CD14-positive monocyte (primary cell): Measurements from ENCODE around the gene ITPR2. TPM values are rescaled to one million over a fixed set of nuclear protein-coding genes. Genes with fewer than 3 reads are reported as not detected.

ENCODE experiments used
- DNase-seq, 3 donors: peaks; one replicate each; pipeline ENCODE4 v3.0.0-alpha.2; 2011 to 2022
- H2AFZ ChIP-seq: 2 replicates; pipeline ENCODE4 v1.6.0; 2012; ENCODE audit warnings: mild to moderate bottlenecking, low read depth, low read length, inconsistent platforms; ENCODE audit not compliant: insufficient read depth, poor library complexity, severe bottlenecking
- H3K27ac ChIP-seq, 2 donors: 1 replicate in 1 of 2; 2 replicates in 1 of 2; pipeline ENCODE4 v1.5.1; 2012 to 2013; ENCODE audit warnings: low read length in 2 of 2, control low read depth in 1 of 2, inconsistent platforms in 1 of 2, low read depth in 1 of 2, mild to moderate bottlenecking in 1 of 2
- H3K27me3 ChIP-seq, 2 donors: one replicate each; pipeline versions ENCODE4 v1.6.0 to v1.6.1; 2011 to 2013; ENCODE audit warnings: low read length in 2 of 2; ENCODE audit not compliant: control insufficient read depth in 2 of 2, insufficient read depth in 2 of 2
- H3K36me3 ChIP-seq, 2 donors: replicated peaks in 1 of 2; 1 replicate in 1 of 2; 2 replicates in 1 of 2; pipeline versions ENCODE4 v1.5.1 to v1.6.1; 2012 to 2013; ENCODE audit warnings: low read length in 2 of 2, control low read depth in 1 of 2, inconsistent platforms in 1 of 2, mild to moderate bottlenecking in 1 of 2; ENCODE audit not compliant: insufficient read depth in 2 of 2, control insufficient read depth in 1 of 2
- H3K4me1 ChIP-seq, 2 donors: 1 replicate in 1 of 2; 2 replicates in 1 of 2; pipeline versions ENCODE4 v1.5.1 to v1.6.1; 2012 to 2013; ENCODE audit warnings: low read length in 2 of 2, control low read depth in 1 of 2, inconsistent platforms in 1 of 2, mild to moderate bottlenecking in 1 of 2, moderate library complexity in 1 of 2; ENCODE audit not compliant: insufficient read depth in 2 of 2, control insufficient read depth in 1 of 2
- H3K4me2 ChIP-seq: replicated peaks from 2 replicates; pipeline ENCODE3; 2012; ENCODE audit warnings: low read length, moderate library complexity, mild to moderate bottlenecking; ENCODE audit not compliant: poor library complexity, severe bottlenecking; ENCODE audit errors: extremely low read depth
- H3K4me3 ChIP-seq, 3 experiments: fragments of 200-600 bp in 1 of 3; sonication (generic) in 1 of 3; replicated peaks in 1 of 3; 1 replicate in 2 of 3; 2 replicates in 1 of 3; pipeline ENCODE4 v1.5.1; 2011 to 2013; ENCODE audit warnings: low read length in 3 of 3, mild to moderate bottlenecking in 3 of 3, control low read depth in 2 of 3, low read depth in 2 of 3, inconsistent platforms in 1 of 3, moderate library complexity in 1 of 3
- H3K79me2 ChIP-seq: 2 replicates; pipeline ENCODE4 v1.6.0; 2012; ENCODE audit warnings: mild to moderate bottlenecking, control low read depth, inconsistent platforms, low read length, moderate library complexity; ENCODE audit not compliant: insufficient read depth
- H3K9ac ChIP-seq: 2 replicates; pipeline ENCODE4 v1.6.0; 2017; ENCODE audit warnings: low read length, mild to moderate bottlenecking; ENCODE audit not compliant: insufficient read depth, poor library complexity, severe bottlenecking
- H3K9me3 ChIP-seq, 2 donors: replicated peaks in 1 of 2; 1 replicate in 1 of 2; 2 replicates in 1 of 2; pipeline versions ENCODE4 v1.5.1 to v1.6.1; 2012 to 2013; ENCODE audit warnings: low read length in 2 of 2, control low read depth in 1 of 2; ENCODE audit not compliant: control insufficient read depth in 1 of 2, insufficient read depth in 1 of 2
- H4K20me1 ChIP-seq: 2 replicates; pipeline ENCODE4 v1.6.0; 2012; ENCODE audit warnings: mild to moderate bottlenecking, low read length, control low read depth, moderate library complexity; ENCODE audit not compliant: insufficient read depth
- H3K27ac Mint-ChIP-seq, 7 donors: one replicate each; pipeline ENCODE4 v1.8.0; 2020; ENCODE audit warnings: mild to moderate bottlenecking in 7 of 7, mixed read lengths in 7 of 7, moderate library complexity in 6 of 7, inconsistent platforms in 2 of 7
- H3K27me3 Mint-ChIP-seq, 3 donors: one replicate each; pipeline ENCODE4 v1.8.0; 2021 to 2022; ENCODE audit warnings: low read depth in 3 of 3, mild to moderate bottlenecking in 3 of 3, mixed read lengths in 3 of 3, moderate library complexity in 3 of 3, inconsistent platforms in 1 of 3
- H3K36me3 Mint-ChIP-seq, 2 donors: one replicate each; pipeline ENCODE4 v1.8.0; 2020; ENCODE audit warnings: mixed read lengths in 2 of 2, inconsistent platforms in 1 of 2, mild to moderate bottlenecking in 1 of 2
- H3K4me1 Mint-ChIP-seq: one replicate; pipeline ENCODE4 v1.8.0; 2020; ENCODE audit warnings: mild to moderate bottlenecking, mixed read lengths
- H3K4me3 Mint-ChIP-seq, 2 donors: one replicate each; pipeline ENCODE4 v1.8.0; 2020; ENCODE audit warnings: mild to moderate bottlenecking in 2 of 2, mixed read lengths in 2 of 2, moderate library complexity in 1 of 2
- H3K9me3 Mint-ChIP-seq, 7 donors: one replicate each; pipeline ENCODE4 v1.8.0; 2020 to 2022; ENCODE audit warnings: mixed read lengths in 7 of 7, mild to moderate bottlenecking in 6 of 7, moderate library complexity in 6 of 7, inconsistent platforms in 2 of 7
- CTCF ChIP-seq: fragments of 200-600 bp; IDR thresholded peaks from one replicate; pipeline ENCODE4 v1.8.0; 2022; ENCODE audit warnings: antibody characterized with exemption, mild to moderate bottlenecking
- WGBS: methylation state at CpG from one replicate; pipeline ENCODE4 v1.1.5; 2013; ENCODE audit warnings: missing lambda C conversion rate; ENCODE audit not compliant: insufficient coverage; 5-methylcytosine and 5-hydroxymethylcytosine counted together
- intact Hi-C, 2 donors: fragments of 100-400 bp; cut with micrococcal nuclease; formaldehyde crosslinking; loops; one replicate each; pipeline versions ENCODE4 v1.15.0 to v1.15.1; 2023
- polyA plus RNA-seq, 3 donors: library from polyadenylated mRNA; depleted of rRNA in 1 of 3; unstranded in 2 of 3; stranded (reverse) in 1 of 3; fragments of 300-500 nt in 2 of 3; fragments of >200 nt in 1 of 3; fragmentation: Illumina TruSeq in 2 of 3; gene quantifications; 1 replicate in 2 of 3; 2 replicates in 1 of 3; pipeline ENCODE4 v1.2.3, GENCODE V29; 2012 to 2021

Gene ITPR2
- polyA plus RNA-seq, 3 donors, result 2.7 to 6.4 (median 5.7) TPM

GRCh38 chr12:26360062-26360461, 472.9 kb downstream of the ITPR2 start:
- H3K9ac ChIP-seq, result no peak overlapping the region
- H3K4me1 ChIP-seq, result peaks cover 11% of the 10 kb centered on the region in 2 donors
- no peak overlapping the region for H2AFZ ChIP-seq
- intact Hi-C loops, result no loop called here
- H3K9me3 ChIP-seq, result no peaks in the 10 kb centered on the region
- no peaks in the 10 kb centered on the region for H3K79me2 ChIP-seq
- no peaks in the 10 kb centered on the region for H3K36me3 ChIP-seq
- no peak overlapping the region for H3K4me2 ChIP-seq
- Mint-ChIP-seq H3K27me3 (peaks cover 0 to 6% (median 2%) of the 10 kb centered on the region in 3 donors), H3K36me3 (no peaks in the 10 kb centered on the region), H3K4me3 (peak overlapping the region in 1 of 2 donors; percentile 47), H3K27ac (peak overlapping the region in 6 of 7 donors; percentile 36 to 63 (median 52)), H3K4me1 (peaks cover 14% of the 10 kb centered on the region), H3K9me3 (no peaks in the 10 kb centered on the region)
- no peak for TF ChIP-seq CTCF
- no peaks in the 10 kb centered on the region for H3K27me3 ChIP-seq
- no peak overlapping the region for H3K4me3 ChIP-seq
- 2% methylated on average over 7 of the region's 10 CpGs for WGBS
- DNase-seq, result peak; percentile 10 to 34 (median 25)
- H3K27ac ChIP-seq, result no peak overlapping the region
- H4K20me1 ChIP-seq, result no peaks in the 10 kb centered on the region

GRCh38 chr12:26359576-26359975, 473.4 kb downstream of the ITPR2 start:
- H3K79me2 ChIP-seq, result no peaks in the 10 kb centered on the region
- no peak overlapping the region for H3K4me2 ChIP-seq
- H3K9ac ChIP-seq, result no peak overlapping the region
- peaks cover 11% of the 10 kb centered on the region in 2 donors for H3K4me1 ChIP-seq
- Mint-ChIP-seq H3K9me3 (peaks cover 0 to 2% (median 0%) of the 10 kb centered on the region in 7 donors), H3K4me1 (peaks cover 14% of the 10 kb centered on the region), H3K36me3 (no peaks in the 10 kb centered on the region), H3K4me3 (peak overlapping the region in 1 of 2 donors; percentile 4), H3K27me3 (peaks cover 0 to 6% (median 2%) of the 10 kb centered on the region in 3 donors), H3K27ac (no peak overlapping the region)
- H2AFZ ChIP-seq, result no peak overlapping the region
- no peaks in the 10 kb centered on the region for H3K27me3 ChIP-seq
- no peak overlapping the region for H3K4me3 ChIP-seq
- H4K20me1 ChIP-seq, result no peaks in the 10 kb centered on the region
- H3K9me3 ChIP-seq, result no peaks in the 10 kb centered on the region
- no peak for TF ChIP-seq CTCF
- intact Hi-C loops, result no loop called here
- no peaks in the 10 kb centered on the region for H3K36me3 ChIP-seq
- peak in 1 of 3 donors; percentile 57 for DNase-seq
- H3K27ac ChIP-seq, result no peak overlapping the region
- WGBS, result 100% methylated on average over 1 of the region's 5 CpGs
